ENCODE data around the gene NANP. TPM values are rescaled to one million over a fixed set of nuclear protein-coding genes. Genes with fewer than 3 reads are reported as not detected.
"Not testable (repeated sequence)": the region's sequence is repeated elsewhere in the genome, so short reads cannot be mapped to it uniquely, and the experiment has no call there.

The NANP gene
- total and polyA plus RNA-seq, 2 donors (not counting 1 experiment from before 2014, with no cell fraction given): 0.63 to 2.3 TPM

DNA sequence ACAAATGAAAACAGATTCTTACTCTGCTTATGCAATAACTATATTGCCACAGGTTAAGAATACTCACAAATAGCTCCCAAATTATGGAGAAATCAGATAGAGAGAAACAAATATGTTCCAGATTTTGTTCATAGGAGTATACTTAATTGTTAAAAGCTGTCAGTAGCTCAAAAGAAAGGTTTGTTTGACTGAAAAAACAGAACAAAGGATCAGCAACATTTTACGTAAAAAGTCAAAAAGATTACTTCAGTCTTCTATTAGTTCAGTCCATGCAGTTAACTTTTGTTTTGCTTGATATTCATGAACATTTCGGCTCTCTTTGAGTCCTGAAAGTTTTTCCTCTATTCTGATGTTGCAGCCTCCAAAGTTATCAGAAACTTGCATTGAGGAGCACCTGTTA is 13.4 kb upstream of the NANP start:
- H3K9me3 Mint-ChIP-seq (ENCODE audit: insufficient read depth): no peaks in the 10 kb centered on the region
- intact Hi-C loops (cut with micrococcal nuclease): no loop called here
- H3K27me3 Mint-ChIP-seq: no peaks in the 10 kb centered on the region
- peaks cover 0 to 8% (median 1%) of the 10 kb centered on the region in 3 donors for H3K9me3 ChIP-seq (ENCODE audit: control extremely low read depth in 1 of 3, control insufficient read depth in 2 of 3, insufficient read depth in 1 of 3, low read length in 2 of 3)
- H3K4me1 Mint-ChIP-seq: no peaks in the 10 kb centered on the region
- no peaks in the 10 kb centered on the region for H4K20me1 ChIP-seq (ENCODE audit: control insufficient read depth, insufficient read depth, low read length, poor library complexity, severe bottlenecking)
- H3K79me2 ChIP-seq (ENCODE audit: control insufficient read depth, insufficient read depth, low read length): peaks cover 4% of the 10 kb centered on the region
- H3K4me1 ChIP-seq (ENCODE audit: control insufficient read depth in 2 of 2, insufficient read depth in 2 of 2, low read length in 2 of 2): no peaks in the 10 kb centered on the region
- H2AFZ ChIP-seq (ENCODE audit: insufficient read depth, low read depth, low read length, poor library complexity, severe bottlenecking): no peak overlapping the region
- ChIA-PET POLR2A (no interaction called here), CTCF (no interaction called here)
- no peak overlapping the region for H3K4me3 Mint-ChIP-seq
- H3K27ac ChIP-seq (ENCODE audit: low read length in 2 of 2): no peak overlapping the region
- WGBS (ENCODE audit: insufficient coverage): 100% methylated on average over 1 of the region's 2 CpGs
- H3K9ac ChIP-seq (ENCODE audit: low read length): no peak overlapping the region
- TF ChIP-seq EZH2 (IDR thresholded peaks at IDR 0.05; ENCODE audit: borderline replicate concordance, insufficient read depth, low read depth, low read length, poor library complexity, severe bottlenecking) (no peak), CTCF (IDR thresholded peaks at IDR 0.05) (no peak)
- no peak overlapping the region for H3K27ac Mint-ChIP-seq
- H3K4me2 ChIP-seq (replicated peaks; ENCODE audit: low read depth, low read length, poor library complexity, severe bottlenecking): no peak overlapping the region
- no peaks in the 10 kb centered on the region for H3K36me3 ChIP-seq (replicated peaks in 1 of 2; ENCODE audit: control extremely low read depth in 1 of 2, control insufficient read depth in 1 of 2, extremely low read depth in 1 of 2, insufficient read depth in 2 of 2, low read length in 1 of 2)
- ATAC-seq (ENCODE audit: low read depth) (no peak), DNase-seq (no peak)
- no peak overlapping the region for H3K4me3 ChIP-seq (ENCODE audit: control extremely low read depth in 1 of 5, extremely low read depth in 1 of 5, insufficient read depth in 1 of 5, low read depth in 2 of 5, low read length in 4 of 5)
- no peaks in the 10 kb centered on the region for H3K27me3 ChIP-seq (replicated peaks in 1 of 4; ENCODE audit: control extremely low read depth in 1 of 4, control insufficient read depth in 3 of 4, insufficient read depth in 4 of 4, low read length in 3 of 4)

GRCh38 chr20:25632940-25633790 is 9.4 kb upstream of the NANP start:
- intact Hi-C loops (cut with micrococcal nuclease): no loop called here
- Histone ChIP-seq H3K27ac (ENCODE audit: low read length in 2 of 2) (no peak overlapping the region), H3K27me3 (replicated peaks in 1 of 4; ENCODE audit: control extremely low read depth in 1 of 4, control insufficient read depth in 3 of 4, insufficient read depth in 4 of 4, low read length in 3 of 4) (no peaks in the 10 kb centered on the region), H4K20me1 (ENCODE audit: control insufficient read depth, insufficient read depth, low read length, poor library complexity, severe bottlenecking) (no peaks in the 10 kb centered on the region), H3K4me3 (ENCODE audit: control extremely low read depth in 1 of 5, extremely low read depth in 1 of 5, insufficient read depth in 1 of 5, low read depth in 2 of 5, low read length in 4 of 5) (no peak overlapping the region), H3K4me1 (ENCODE audit: control insufficient read depth in 2 of 2, insufficient read depth in 2 of 2, low read length in 2 of 2) (no peaks in the 10 kb centered on the region), H3K36me3 (replicated peaks in 1 of 2; ENCODE audit: control extremely low read depth in 1 of 2, control insufficient read depth in 1 of 2, extremely low read depth in 1 of 2, insufficient read depth in 2 of 2, low read length in 1 of 2) (no peaks in the 10 kb centered on the region), H3K79me2 (ENCODE audit: control insufficient read depth, insufficient read depth, low read length) (peaks cover 4% of the 10 kb centered on the region), H3K9ac (ENCODE audit: low read length) (no peak overlapping the region), H2AFZ (ENCODE audit: insufficient read depth, low read depth, low read length, poor library complexity, severe bottlenecking) (no peak overlapping the region), H3K4me2 (replicated peaks; ENCODE audit: low read depth, low read length, poor library complexity, severe bottlenecking) (no peak overlapping the region), H3K9me3 (ENCODE audit: control extremely low read depth in 1 of 3, control insufficient read depth in 2 of 3, insufficient read depth in 1 of 3, low read length in 2 of 3) (peaks cover 0 to 8% (median 1%) of the 10 kb centered on the region in 3 donors)
- ATAC-seq (ENCODE audit: low read depth) (no peak), DNase-seq (no peak)
- 100% methylated on average over 2 of the region's 5 CpGs for WGBS (ENCODE audit: insufficient coverage)
- Mint-ChIP-seq H3K27me3 (no peaks in the 10 kb centered on the region), H3K9me3 (ENCODE audit: insufficient read depth) (no peaks in the 10 kb centered on the region), H3K4me1 (no peaks in the 10 kb centered on the region), H3K27ac (no peak overlapping the region), H3K4me3 (no peak overlapping the region)
- ChIA-PET POLR2A (no interaction called here), CTCF (interaction anchor here (0.6 kb wide), 1 partner anchor 8 kb away, joined by 3 read pairs; no protein-coding TSS in a partner anchor)
- TF ChIP-seq CTCF (IDR thresholded peaks at IDR 0.05) (no peak), EZH2 (IDR thresholded peaks at IDR 0.05; ENCODE audit: borderline replicate concordance, insufficient read depth, low read depth, low read length, poor library complexity, severe bottlenecking) (no peak)

- H3K27me3 Mint-ChIP-seq; ATAC-seq (ENCODE audit: low read depth); CTCF ChIA-PET; H3K36me3 ChIP-seq (replicated peaks in 1 of 2; ENCODE audit: control extremely low read depth in 1 of 2, control insufficient read depth in 1 of 2, extremely low read depth in 1 of 2, insufficient read depth in 2 of 2, low read length in 1 of 2); POLR2A ChIA-PET; H2AFZ ChIP-seq (ENCODE audit: insufficient read depth, low read depth, low read length, poor library complexity, severe bottlenecking); DNase-seq; H3K27ac ChIP-seq (ENCODE audit: low read length in 2 of 2); H3K9ac ChIP-seq (ENCODE audit: low read length); H3K4me2 ChIP-seq (replicated peaks; ENCODE audit: low read depth, low read length, poor library complexity, severe bottlenecking); H3K4me3 ChIP-seq (ENCODE audit: control extremely low read depth in 1 of 5, extremely low read depth in 1 of 5, insufficient read depth in 1 of 5, low read depth in 2 of 5, low read length in 4 of 5); H3K4me3 Mint-ChIP-seq; intact Hi-C loops (cut with micrococcal nuclease); H3K9me3 Mint-ChIP-seq (ENCODE audit: insufficient read depth); H4K20me1 ChIP-seq (ENCODE audit: control insufficient read depth, insufficient read depth, low read length, poor library complexity, severe bottlenecking); H3K4me1 Mint-ChIP-seq; H3K9me3 ChIP-seq (ENCODE audit: control extremely low read depth in 1 of 3, control insufficient read depth in 2 of 3, insufficient read depth in 1 of 3, low read length in 2 of 3); H3K4me1 ChIP-seq (ENCODE audit: control insufficient read depth in 2 of 2, insufficient read depth in 2 of 2, low read length in 2 of 2); H3K79me2 ChIP-seq (ENCODE audit: control insufficient read depth, insufficient read depth, low read length); H3K27ac Mint-ChIP-seq; H3K27me3 ChIP-seq (replicated peaks in 1 of 4; ENCODE audit: control extremely low read depth in 1 of 4, control insufficient read depth in 3 of 4, insufficient read depth in 4 of 4, low read length in 3 of 4): not testable (repeated sequence)
- WGBS (ENCODE audit: insufficient coverage): no CpG with 5 or more reads among the region's 2 CpGs
Measured at GRCh38 chr20:25630615-25631014, 6.8 kb upstream of the NANP start.
